ENCODE measurements around the gene CTSD.

DNA sequence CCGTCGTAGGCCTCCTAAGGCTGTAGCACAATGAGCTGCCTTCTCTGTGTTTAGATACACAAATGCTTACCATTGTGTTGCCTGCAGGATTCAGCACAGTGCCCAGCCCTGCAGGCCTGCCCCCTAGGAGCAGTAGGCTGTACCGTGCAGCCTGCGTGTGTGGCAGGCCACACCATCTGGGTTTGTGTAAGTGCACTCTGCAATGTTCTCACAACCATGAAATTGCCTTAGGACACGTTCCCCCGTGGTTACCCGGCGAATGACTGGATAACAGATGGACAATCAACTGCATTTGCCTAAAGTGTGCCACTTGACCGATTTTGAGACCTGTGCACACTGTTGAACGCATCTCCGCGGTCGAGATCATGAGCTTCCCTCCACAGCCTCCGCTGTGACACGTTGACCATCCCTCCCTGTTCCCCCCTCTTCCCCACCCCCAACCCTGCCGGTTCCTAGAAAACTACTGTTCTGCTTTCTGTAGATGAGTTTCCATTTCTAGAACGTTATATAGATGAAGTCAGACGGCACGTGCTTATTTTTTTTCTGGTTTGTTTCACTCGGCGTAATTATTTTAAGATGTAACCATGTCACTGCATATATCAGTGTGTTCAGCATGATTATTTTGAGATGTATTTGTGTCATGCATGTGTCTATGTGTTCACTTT is 22.2 kb upstream of the CTSD start:
- TF ChIP-seq, protein P1, sequence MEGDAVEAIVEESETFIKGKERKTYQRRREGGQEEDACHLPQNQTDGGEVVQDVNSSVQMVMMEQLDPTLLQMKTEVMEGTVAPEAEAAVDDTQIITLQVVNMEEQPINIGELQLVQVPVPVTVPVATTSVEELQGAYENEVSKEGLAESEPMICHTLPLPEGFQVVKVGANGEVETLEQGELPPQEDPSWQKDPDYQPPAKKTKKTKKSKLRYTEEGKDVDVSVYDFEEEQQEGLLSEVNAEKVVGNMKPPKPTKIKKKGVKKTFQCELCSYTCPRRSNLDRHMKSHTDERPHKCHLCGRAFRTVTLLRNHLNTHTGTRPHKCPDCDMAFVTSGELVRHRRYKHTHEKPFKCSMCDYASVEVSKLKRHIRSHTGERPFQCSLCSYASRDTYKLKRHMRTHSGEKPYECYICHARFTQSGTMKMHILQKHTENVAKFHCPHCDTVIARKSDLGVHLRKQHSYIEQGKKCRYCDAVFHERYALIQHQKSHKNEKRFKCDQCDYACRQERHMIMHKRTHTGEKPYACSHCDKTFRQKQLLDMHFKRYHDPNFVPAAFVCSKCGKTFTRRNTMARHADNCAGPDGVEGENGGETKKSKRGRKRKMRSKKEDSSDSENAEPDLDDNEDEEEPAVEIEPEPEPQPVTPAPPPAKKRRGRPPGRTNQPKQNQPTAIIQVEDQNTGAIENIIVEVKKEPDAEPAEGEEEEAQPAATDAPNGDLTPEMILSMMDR (IDR thresholded peaks at IDR 0.05) = no peak
- TF ChIP-seq POLR2A (IDR thresholded peaks at IDR 0.05) = no peak

All from adrenal gland (tissue), 5 donors.